Measurements from ENCODE around the gene CDC25B. TPM values are rescaled to one million over a fixed set of nuclear protein-coding genes. Genes with fewer than 3 reads are reported as not detected.

The CDC25B gene
- total and polyA plus RNA-seq, 2 of the 13 experiments (the other 11 are each of a cell fraction or from before 2014, with no cell fraction given): 14.5 to 19.4 TPM

- TF ChIP-seq MLXIP (CRISPR knock-in tag; IDR thresholded peaks at IDR 0.05; ENCODE audit: borderline replicate concordance) (no peak; the same call in 1 of the 2 replicates), DZIP1 (CRISPR knock-in tag; IDR thresholded peaks at IDR 0.05) (peak; percentile 60), RFXANK (CRISPR knock-in tag; IDR thresholded peaks at IDR 0.05) (no peak; the same call in 1 of the 2 replicates), CBX5 (CRISPR knock-in tag; IDR thresholded peaks at IDR 0.05; ENCODE audit: borderline replicate concordance) (no peak; the same call in 1 of the 2 replicates), TOE1 (CRISPR knock-in tag; IDR thresholded peaks at IDR 0.05) (no peak; the same call in 1 of the 2 replicates), SRSF9 (IDR thresholded peaks at IDR 0.05; ENCODE audit: borderline replicate concordance, insufficient read depth, low read depth, low read length, poor library complexity, severe bottlenecking) (no peak), PBX2 (CRISPR knock-in tag; IDR thresholded peaks at IDR 0.05) (no peak), TFE3 (CRISPR knock-in tag; IDR thresholded peaks at IDR 0.05) (peak; percentile 90), ZNF660 (CRISPR knock-in tag; IDR thresholded peaks at IDR 0.05; ENCODE audit: borderline replicate concordance, low read depth) (peak; percentile 96), ZBTB20 (CRISPR knock-in tag; IDR thresholded peaks at IDR 0.05; ENCODE audit: borderline replicate concordance, low read depth) (peak; percentile 12), TRIM24 (CRISPR knock-in tag; IDR thresholded peaks at IDR 0.05) (no peak), ZNF234 (CRISPR knock-in tag; conservative IDR thresholded peaks at IDR 0.05) (peak; percentile 69), IRF2 (CRISPR knock-in tag; IDR thresholded peaks at IDR 0.05) (peak; percentile 30), SKI (IDR thresholded peaks at IDR 0.05; ENCODE audit: partially characterized antibody) (peak; percentile 54), ZNF543 (CRISPR knock-in tag; IDR thresholded peaks at IDR 0.05) (peak; percentile 96), ZNF713 (CRISPR knock-in tag; IDR thresholded peaks at IDR 0.05) (no peak; the same call in 1 of the 2 replicates)
Measured at GRCh38 chr20:3767427-3768341, 28.4 kb upstream of the CDC25B start, which contains the start of gene ADISSP (continued).

Data from HepG2 (cell line).